ENCODE measurements around the gene POLN. TPM values are rescaled to one million over a fixed set of nuclear protein-coding genes. Genes with fewer than 3 reads are reported as not detected.

Gene POLN
- total RNA-seq, 1 experiment from 2014 or later, result 2.4 TPM

GRCh38 chr4:2083116-2083825, 158.7 kb downstream of the POLN start:
- Histone ChIP-seq H3K36me3 (replicated peaks; ENCODE audit: control insufficient read depth, insufficient read depth, low read length) (no peaks in the 10 kb centered on the region), H3K27me3 (ENCODE audit: control insufficient read depth, insufficient read depth, low read length) (no peaks in the 10 kb centered on the region), H3K4me3 (ENCODE audit: insufficient read depth, low read depth, low read length) (no peak overlapping the region)
- DNase-seq, result no peak

GRCh38 chr4:2082627-2083026, 159.3 kb downstream of the POLN start:
- no peaks in the 10 kb centered on the region for H3K27me3 ChIP-seq (ENCODE audit: control insufficient read depth, insufficient read depth, low read length)
- no peak for DNase-seq
- H3K4me3 ChIP-seq (ENCODE audit: insufficient read depth, low read depth, low read length), result no peak overlapping the region
- no peaks in the 10 kb centered on the region for H3K36me3 ChIP-seq (replicated peaks; ENCODE audit: control insufficient read depth, insufficient read depth, low read length)

GRCh38 chr4:2082118-2082517, 159.8 kb downstream of the POLN start:
- Histone ChIP-seq H3K36me3 (replicated peaks; ENCODE audit: control insufficient read depth, insufficient read depth, low read length) (no peaks in the 10 kb centered on the region), H3K4me3 (ENCODE audit: insufficient read depth, low read depth, low read length) (no peak overlapping the region), H3K27me3 (ENCODE audit: control insufficient read depth, insufficient read depth, low read length) (no peaks in the 10 kb centered on the region)
- DNase-seq, result no peak

GRCh38 chr4:2081540-2081939, 160.4 kb downstream of the POLN start:
- Histone ChIP-seq H3K36me3 (replicated peaks; ENCODE audit: control insufficient read depth, insufficient read depth, low read length) (no peaks in the 10 kb centered on the region), H3K27me3 (ENCODE audit: control insufficient read depth, insufficient read depth, low read length) (no peaks in the 10 kb centered on the region), H3K4me3 (ENCODE audit: insufficient read depth, low read depth, low read length) (no peak overlapping the region)
- no peak for DNase-seq

- H3K4me3 ChIP-seq (ENCODE audit: insufficient read depth, low read depth, low read length), result no peak overlapping the region
- no peaks in the 10 kb centered on the region for H3K27me3 ChIP-seq (ENCODE audit: control insufficient read depth, insufficient read depth, low read length)
- no peaks in the 10 kb centered on the region for H3K36me3 ChIP-seq (replicated peaks; ENCODE audit: control insufficient read depth, insufficient read depth, low read length)
- peak; percentile 33 for DNase-seq
Observed at GRCh38 chr4:2080429-2081300, 161.3 kb downstream of the POLN start.

GRCh38 chr4:2079926-2080325, 162.0 kb downstream of the POLN start:
- Histone ChIP-seq H3K4me3 (ENCODE audit: insufficient read depth, low read depth, low read length) (no peak overlapping the region), H3K36me3 (replicated peaks; ENCODE audit: control insufficient read depth, insufficient read depth, low read length) (no peaks in the 10 kb centered on the region), H3K27me3 (ENCODE audit: control insufficient read depth, insufficient read depth, low read length) (no peaks in the 10 kb centered on the region)
- peak; percentile 35 for DNase-seq

- no peak for DNase-seq
- Histone ChIP-seq H3K4me3 (ENCODE audit: insufficient read depth, low read depth, low read length) (no peak overlapping the region), H3K36me3 (replicated peaks; ENCODE audit: control insufficient read depth, insufficient read depth, low read length) (no peaks in the 10 kb centered on the region), H3K27me3 (ENCODE audit: control insufficient read depth, insufficient read depth, low read length) (no peaks in the 10 kb centered on the region)
Observed at GRCh38 chr4:2079006-2079405, 162.9 kb downstream of the POLN start.

- DNase-seq, result no peak
Observed at GRCh38 chr4:2078584-2078983, 163.3 kb downstream of the POLN start.

GRCh38 chr4:2077537-2078460, 164.1 kb downstream of the POLN start:
- Histone ChIP-seq H3K36me3 (replicated peaks; ENCODE audit: control insufficient read depth, insufficient read depth, low read length) (no peaks in the 10 kb centered on the region), H3K27me3 (ENCODE audit: control insufficient read depth, insufficient read depth, low read length) (no peaks in the 10 kb centered on the region), H3K4me3 (ENCODE audit: insufficient read depth, low read depth, low read length) (no peak overlapping the region)
- DNase-seq, result peak; percentile 38

More at GRCh38 chr4:2078584-2078983, 163.3 kb downstream of the POLN start:
- Histone ChIP-seq H3K4me3 (ENCODE audit: insufficient read depth, low read depth, low read length) (no peak overlapping the region), H3K27me3 (ENCODE audit: control insufficient read depth, insufficient read depth, low read length) (no peaks in the 10 kb centered on the region), H3K36me3 (replicated peaks; ENCODE audit: control insufficient read depth, insufficient read depth, low read length) (no peaks in the 10 kb centered on the region)

- H3K36me3 ChIP-seq (replicated peaks; ENCODE audit: control insufficient read depth, insufficient read depth, low read length), result no peaks in the 10 kb centered on the region
- DNase-seq, result peak; percentile 54
- no peaks in the 10 kb centered on the region for H3K27me3 ChIP-seq (ENCODE audit: control insufficient read depth, insufficient read depth, low read length)
- no peak overlapping the region for H3K4me3 ChIP-seq (ENCODE audit: insufficient read depth, low read depth, low read length)
Observed at GRCh38 chr4:2076908-2077536, 164.9 kb downstream of the POLN start.

GRCh38 chr4:2075987-2076907, 165.7 kb downstream of the POLN start:
- Histone ChIP-seq H3K27me3 (ENCODE audit: control insufficient read depth, insufficient read depth, low read length) (no peaks in the 10 kb centered on the region), H3K4me3 (ENCODE audit: insufficient read depth, low read depth, low read length) (no peak overlapping the region), H3K36me3 (replicated peaks; ENCODE audit: control insufficient read depth, insufficient read depth, low read length) (no peaks in the 10 kb centered on the region)
- DNase-seq, result peak; percentile 65

GRCh38 chr4:2075171-2075986, 166.5 kb downstream of the POLN start:
- Histone ChIP-seq H3K36me3 (replicated peaks; ENCODE audit: control insufficient read depth, insufficient read depth, low read length) (no peaks in the 10 kb centered on the region), H3K4me3 (ENCODE audit: insufficient read depth, low read depth, low read length) (no peak overlapping the region), H3K27me3 (ENCODE audit: control insufficient read depth, insufficient read depth, low read length) (no peaks in the 10 kb centered on the region)
- peak; percentile 44 for DNase-seq

Data from H7 (cell line).